GM23338 (cell line): Measurements from ENCODE around the gene MTHFD1L. TPM values are rescaled to one million over a fixed set of nuclear protein-coding genes. Genes with fewer than 3 reads are reported as not detected.
A peak's percentile ranks its signal among the peaks of the same experiment; 100 is the strongest.

Experiments
- ATAC-seq: fragments of 200-7000 bp; cut with Tn5 transposase; 3 replicates; pipeline ENCODE4 v1.9.1; 2020
- DNase-seq: peaks from one replicate; pipeline ENCODE4 v3.0.0-alpha.2; 2015; ENCODE audit warnings: low spot score
- H2AFZ ChIP-seq: fragments of 200-600 bp; sonication (generic); 2 replicates; pipeline ENCODE4 v1.8.0; 2016; ENCODE audit warnings: antibody characterized with exemption, mild to moderate bottlenecking, moderate library complexity
- H3F3A ChIP-seq: fragments of 200-600 bp; sonication (generic); replicated peaks from 2 replicates; pipeline ENCODE4 v1.8.0; 2017; ENCODE audit warnings: antibody characterized with exemption, mixed run types, low read depth
- H3K27ac ChIP-seq: fragments of 200-600 bp; sonication (generic); 2 replicates; pipeline ENCODE4 v1.6.1; 2016; ENCODE audit warnings: low read depth
- H3K27me3 ChIP-seq: fragments of 200-600 bp; sonication (generic); 2 replicates; pipeline ENCODE4 v1.8.0; 2016; ENCODE audit warnings: mild to moderate bottlenecking, mixed run types, moderate library complexity; ENCODE audit not compliant: insufficient read depth
- H3K36me3 ChIP-seq: fragments of 200-600 bp; sonication (generic); 2 replicates; pipeline ENCODE4 v1.8.0; 2016; ENCODE audit warnings: mild to moderate bottlenecking; ENCODE audit not compliant: insufficient read depth
- H3K4me1 ChIP-seq: fragments of 200-600 bp; sonication (generic); 2 replicates; pipeline ENCODE4 v1.8.0; 2016; ENCODE audit warnings: mild to moderate bottlenecking, moderate library complexity; ENCODE audit not compliant: insufficient read depth
- H3K4me2 ChIP-seq: fragments of 200-600 bp; sonication (generic); 2 replicates; pipeline ENCODE4 v1.7.1; 2017; ENCODE audit warnings: mixed run types
- H3K4me3 ChIP-seq: fragments of 200-600 bp; sonication (generic); 2 replicates; pipeline ENCODE4 v1.6.1; 2016; ENCODE audit warnings: mixed run types
- H3K79me2 ChIP-seq: fragments of 200-600 bp; sonication (generic); replicated peaks from 2 replicates; pipeline ENCODE4 v1.8.0; 2017; ENCODE audit warnings: mild to moderate bottlenecking; ENCODE audit not compliant: insufficient read depth
- H3K9me2 ChIP-seq: fragments of 200-600 bp; sonication (generic); 2 replicates; pipeline ENCODE4 v1.8.0; 2017; ENCODE audit not compliant: insufficient read depth
- H4K20me1 ChIP-seq: fragments of 200-600 bp; sonication (generic); replicated peaks from 2 replicates; pipeline ENCODE4 v1.8.0; 2017; ENCODE audit warnings: mild to moderate bottlenecking; ENCODE audit not compliant: insufficient read depth
- H3K27ac Mint-ChIP-seq: 2 replicates; pipeline ENCODE4 v1.8.0; 2020; ENCODE audit warnings: inconsistent platforms, mild to moderate bottlenecking, moderate library complexity, mixed read lengths
- H3K27me3 Mint-ChIP-seq: 3 replicates; pipeline ENCODE4 v1.8.0; 2022; ENCODE audit warnings: low read depth, mild to moderate bottlenecking, moderate library complexity, mixed read lengths, inconsistent platforms; ENCODE audit not compliant: insufficient read depth, poor library complexity
- H3K36me3 Mint-ChIP-seq: 3 replicates; pipeline ENCODE4 v1.8.0; 2021; ENCODE audit warnings: low read depth, mild to moderate bottlenecking, inconsistent platforms, moderate library complexity, mixed read lengths
- H3K4me1 Mint-ChIP-seq: 3 replicates; pipeline ENCODE4 v1.8.0; 2020; ENCODE audit warnings: mild to moderate bottlenecking, inconsistent platforms, mixed read lengths
- H3K4me3 Mint-ChIP-seq: 3 replicates; pipeline ENCODE4 v1.8.0; 2021; ENCODE audit warnings: moderate library complexity, mild to moderate bottlenecking, inconsistent platforms, mixed read lengths
- H3K9me3 Mint-ChIP-seq: 3 replicates; pipeline ENCODE4 v1.8.0; 2020; ENCODE audit warnings: moderate library complexity, mild to moderate bottlenecking, inconsistent platforms, mixed read lengths
- EZH2 ChIP-seq: fragments of 200-600 bp; sonication (generic); IDR thresholded peaks from one replicate; pipeline ENCODE4 v1.8.0; 2017; ENCODE audit warnings: antibody characterized with exemption, mild to moderate bottlenecking, low read depth; ENCODE audit not compliant: unreplicated experiment
- JUNB ChIP-seq: IDR thresholded peaks from one replicate; pipeline ENCODE4 v1.6.1; 2016; ENCODE audit warnings: antibody characterized with exemption; ENCODE audit not compliant: unreplicated experiment
- NANOG ChIP-seq: IDR thresholded peaks from 2 replicates; pipeline ENCODE4 v1.6.1; 2016; ENCODE audit warnings: antibody characterized with exemption, borderline replicate concordance
- POLR2AphosphoS5 ChIP-seq: IDR thresholded peaks from 2 replicates; pipeline ENCODE4 v1.6.1; 2016; ENCODE audit warnings: antibody characterized with exemption, low read depth
- ZNF114 ChIP-seq: fragments of 250-450 bp; sonication (Bioruptor Pico); IDR thresholded peaks from 2 replicates; pipeline ENCODE4 v1.5.0; 2020; ENCODE audit warnings: mild to moderate bottlenecking, moderate library complexity
- ZNF331 ChIP-seq: fragments of 250-450 bp; sonication (Bioruptor Pico); IDR thresholded peaks from 2 replicates; pipeline ENCODE4 v1.5.0; 2020; ENCODE audit warnings: low read depth, mild to moderate bottlenecking, moderate library complexity
- polyA plus RNA-seq: library from polyadenylated mRNA; unstranded; fragments of >200 nt; fragmentation: Nextera tagmentation; extraction: Ambion mirVana; gene quantifications from 2 replicates; pipeline ENCODE4 v1.2.1, GENCODE V29; 2016
- total RNA-seq: library from RNA; depleted of rRNA; stranded (reverse); fragments of >200 nt; shearing (Covaris generic); gene quantifications from 2 replicates; pipeline ENCODE4 v1.2.3, GENCODE V29; 2014
- TF ChIP-seq, protein P1 (sequence below), 2 experiments: fragments of 200-600 bp in 1 of 2; sonication (generic) in 1 of 2; conservative IDR thresholded peaks; 2 replicates each; pipeline versions ENCODE4 v1.5.1 to v1.6.1; 2016 to 2017; ENCODE audit warnings: antibody characterized with exemption in 2 of 2, low read depth in 2 of 2, mild to moderate bottlenecking in 2 of 2, moderate library complexity in 1 of 2
- TF ChIP-seq, protein P2 (sequence below): IDR thresholded peaks from one replicate; pipeline ENCODE4 v1.6.1; 2018; ENCODE audit warnings: antibody characterized with exemption; ENCODE audit not compliant: unreplicated experiment
- TF ChIP-seq, protein P3 (sequence below): IDR thresholded peaks from 2 replicates; pipeline ENCODE4 v1.6.1; 2016; ENCODE audit warnings: antibody characterized with exemption
- TF ChIP-seq, protein P4 (sequence below): fragments of 250-450 bp; sonication (Bioruptor Pico); IDR thresholded peaks from 2 replicates; pipeline ENCODE4 v1.5.0; 2020; ENCODE audit warnings: mild to moderate bottlenecking, moderate library complexity

The MTHFD1L gene
- total and polyA plus RNA-seq, 2 experiments from 2014 or later, result 53.2 to 66.8 TPM

DNA sequence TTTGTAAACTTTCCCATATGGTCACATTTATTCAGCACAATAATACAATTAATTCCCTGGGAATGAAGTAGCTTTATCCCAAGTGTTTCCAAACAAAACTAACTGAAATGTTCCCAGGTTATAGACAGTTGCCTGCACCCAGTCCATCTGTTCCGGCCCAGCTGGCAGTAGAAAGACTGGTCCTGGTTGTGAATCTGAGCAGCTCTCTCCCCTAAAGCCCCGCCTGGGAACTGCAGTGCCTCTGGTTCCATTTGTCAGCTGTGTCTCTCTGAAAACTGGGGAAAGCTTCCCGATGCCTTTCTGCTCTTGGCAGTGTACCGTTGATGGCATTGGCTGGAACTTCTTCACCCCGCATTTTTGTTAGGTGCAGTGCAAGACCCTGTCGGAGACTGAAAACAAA lies 8.7 kb downstream of the MTHFD1L start:
- Histone ChIP-seq H3F3A (peaks cover 7% of the 10 kb centered on the region), H3K4me2 (no peak overlapping the region), H3K27me3 (no peaks in the 10 kb centered on the region), H4K20me1 (peaks cover 28% of the 10 kb centered on the region), H3K4me1 (peaks cover 23% of the 10 kb centered on the region), H2AFZ (no peak overlapping the region), H3K79me2 (peaks cover 91% of the 10 kb centered on the region), H3K9me2 (no peaks in the 10 kb centered on the region), H3K36me3 (peaks cover 4% of the 10 kb centered on the region; the same call in 1 of the 2 replicates), H3K27ac (peak overlapping the region; percentile 45; the same call in 1 of the 2 replicates), H3K4me3 (no peak overlapping the region)
- DNase-seq (peak; percentile 45), ATAC-seq (peak; percentile 30)
- H3K4me1 Mint-ChIP-seq, result peaks cover 43% of the 10 kb centered on the region
- H3K4me3 Mint-ChIP-seq, result no peak overlapping the region
- H3K27ac Mint-ChIP-seq, result no peak overlapping the region
- H3K27me3 Mint-ChIP-seq, result peaks cover 10% of the 10 kb centered on the region
- peaks cover 45% of the 10 kb centered on the region for H3K36me3 Mint-ChIP-seq
- TF ChIP-seq ZNF114 (CRISPR knock-in tag), result no peak
- TF ChIP-seq, protein P1, sequence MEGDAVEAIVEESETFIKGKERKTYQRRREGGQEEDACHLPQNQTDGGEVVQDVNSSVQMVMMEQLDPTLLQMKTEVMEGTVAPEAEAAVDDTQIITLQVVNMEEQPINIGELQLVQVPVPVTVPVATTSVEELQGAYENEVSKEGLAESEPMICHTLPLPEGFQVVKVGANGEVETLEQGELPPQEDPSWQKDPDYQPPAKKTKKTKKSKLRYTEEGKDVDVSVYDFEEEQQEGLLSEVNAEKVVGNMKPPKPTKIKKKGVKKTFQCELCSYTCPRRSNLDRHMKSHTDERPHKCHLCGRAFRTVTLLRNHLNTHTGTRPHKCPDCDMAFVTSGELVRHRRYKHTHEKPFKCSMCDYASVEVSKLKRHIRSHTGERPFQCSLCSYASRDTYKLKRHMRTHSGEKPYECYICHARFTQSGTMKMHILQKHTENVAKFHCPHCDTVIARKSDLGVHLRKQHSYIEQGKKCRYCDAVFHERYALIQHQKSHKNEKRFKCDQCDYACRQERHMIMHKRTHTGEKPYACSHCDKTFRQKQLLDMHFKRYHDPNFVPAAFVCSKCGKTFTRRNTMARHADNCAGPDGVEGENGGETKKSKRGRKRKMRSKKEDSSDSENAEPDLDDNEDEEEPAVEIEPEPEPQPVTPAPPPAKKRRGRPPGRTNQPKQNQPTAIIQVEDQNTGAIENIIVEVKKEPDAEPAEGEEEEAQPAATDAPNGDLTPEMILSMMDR (conservative IDR thresholded peaks at IDR 0.05; ENCODE audit: low read depth in 2 of 2), result no peak
- TF ChIP-seq, protein P2, sequence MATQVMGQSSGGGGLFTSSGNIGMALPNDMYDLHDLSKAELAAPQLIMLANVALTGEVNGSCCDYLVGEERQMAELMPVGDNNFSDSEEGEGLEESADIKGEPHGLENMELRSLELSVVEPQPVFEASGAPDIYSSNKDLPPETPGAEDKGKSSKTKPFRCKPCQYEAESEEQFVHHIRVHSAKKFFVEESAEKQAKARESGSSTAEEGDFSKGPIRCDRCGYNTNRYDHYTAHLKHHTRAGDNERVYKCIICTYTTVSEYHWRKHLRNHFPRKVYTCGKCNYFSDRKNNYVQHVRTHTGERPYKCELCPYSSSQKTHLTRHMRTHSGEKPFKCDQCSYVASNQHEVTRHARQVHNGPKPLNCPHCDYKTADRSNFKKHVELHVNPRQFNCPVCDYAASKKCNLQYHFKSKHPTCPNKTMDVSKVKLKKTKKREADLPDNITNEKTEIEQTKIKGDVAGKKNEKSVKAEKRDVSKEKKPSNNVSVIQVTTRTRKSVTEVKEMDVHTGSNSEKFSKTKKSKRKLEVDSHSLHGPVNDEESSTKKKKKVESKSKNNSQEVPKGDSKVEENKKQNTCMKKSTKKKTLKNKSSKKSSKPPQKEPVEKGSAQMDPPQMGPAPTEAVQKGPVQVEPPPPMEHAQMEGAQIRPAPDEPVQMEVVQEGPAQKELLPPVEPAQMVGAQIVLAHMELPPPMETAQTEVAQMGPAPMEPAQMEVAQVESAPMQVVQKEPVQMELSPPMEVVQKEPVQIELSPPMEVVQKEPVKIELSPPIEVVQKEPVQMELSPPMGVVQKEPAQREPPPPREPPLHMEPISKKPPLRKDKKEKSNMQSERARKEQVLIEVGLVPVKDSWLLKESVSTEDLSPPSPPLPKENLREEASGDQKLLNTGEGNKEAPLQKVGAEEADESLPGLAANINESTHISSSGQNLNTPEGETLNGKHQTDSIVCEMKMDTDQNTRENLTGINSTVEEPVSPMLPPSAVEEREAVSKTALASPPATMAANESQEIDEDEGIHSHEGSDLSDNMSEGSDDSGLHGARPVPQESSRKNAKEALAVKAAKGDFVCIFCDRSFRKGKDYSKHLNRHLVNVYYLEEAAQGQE, result no peak
- TF ChIP-seq JUNB, result no peak
- TF ChIP-seq, protein P3, sequence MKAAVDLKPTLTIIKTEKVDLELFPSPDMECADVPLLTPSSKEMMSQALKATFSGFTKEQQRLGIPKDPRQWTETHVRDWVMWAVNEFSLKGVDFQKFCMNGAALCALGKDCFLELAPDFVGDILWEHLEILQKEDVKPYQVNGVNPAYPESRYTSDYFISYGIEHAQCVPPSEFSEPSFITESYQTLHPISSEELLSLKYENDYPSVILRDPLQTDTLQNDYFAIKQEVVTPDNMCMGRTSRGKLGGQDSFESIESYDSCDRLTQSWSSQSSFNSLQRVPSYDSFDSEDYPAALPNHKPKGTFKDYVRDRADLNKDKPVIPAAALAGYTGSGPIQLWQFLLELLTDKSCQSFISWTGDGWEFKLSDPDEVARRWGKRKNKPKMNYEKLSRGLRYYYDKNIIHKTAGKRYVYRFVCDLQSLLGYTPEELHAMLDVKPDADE, result no peak
- no peak for TF ChIP-seq EZH2
- no peak for TF ChIP-seq ZNF331 (CRISPR knock-in tag)
- TF ChIP-seq NANOG, result no peak
- no peak for TF ChIP-seq POLR2AphosphoS5
- TF ChIP-seq, protein P4, sequence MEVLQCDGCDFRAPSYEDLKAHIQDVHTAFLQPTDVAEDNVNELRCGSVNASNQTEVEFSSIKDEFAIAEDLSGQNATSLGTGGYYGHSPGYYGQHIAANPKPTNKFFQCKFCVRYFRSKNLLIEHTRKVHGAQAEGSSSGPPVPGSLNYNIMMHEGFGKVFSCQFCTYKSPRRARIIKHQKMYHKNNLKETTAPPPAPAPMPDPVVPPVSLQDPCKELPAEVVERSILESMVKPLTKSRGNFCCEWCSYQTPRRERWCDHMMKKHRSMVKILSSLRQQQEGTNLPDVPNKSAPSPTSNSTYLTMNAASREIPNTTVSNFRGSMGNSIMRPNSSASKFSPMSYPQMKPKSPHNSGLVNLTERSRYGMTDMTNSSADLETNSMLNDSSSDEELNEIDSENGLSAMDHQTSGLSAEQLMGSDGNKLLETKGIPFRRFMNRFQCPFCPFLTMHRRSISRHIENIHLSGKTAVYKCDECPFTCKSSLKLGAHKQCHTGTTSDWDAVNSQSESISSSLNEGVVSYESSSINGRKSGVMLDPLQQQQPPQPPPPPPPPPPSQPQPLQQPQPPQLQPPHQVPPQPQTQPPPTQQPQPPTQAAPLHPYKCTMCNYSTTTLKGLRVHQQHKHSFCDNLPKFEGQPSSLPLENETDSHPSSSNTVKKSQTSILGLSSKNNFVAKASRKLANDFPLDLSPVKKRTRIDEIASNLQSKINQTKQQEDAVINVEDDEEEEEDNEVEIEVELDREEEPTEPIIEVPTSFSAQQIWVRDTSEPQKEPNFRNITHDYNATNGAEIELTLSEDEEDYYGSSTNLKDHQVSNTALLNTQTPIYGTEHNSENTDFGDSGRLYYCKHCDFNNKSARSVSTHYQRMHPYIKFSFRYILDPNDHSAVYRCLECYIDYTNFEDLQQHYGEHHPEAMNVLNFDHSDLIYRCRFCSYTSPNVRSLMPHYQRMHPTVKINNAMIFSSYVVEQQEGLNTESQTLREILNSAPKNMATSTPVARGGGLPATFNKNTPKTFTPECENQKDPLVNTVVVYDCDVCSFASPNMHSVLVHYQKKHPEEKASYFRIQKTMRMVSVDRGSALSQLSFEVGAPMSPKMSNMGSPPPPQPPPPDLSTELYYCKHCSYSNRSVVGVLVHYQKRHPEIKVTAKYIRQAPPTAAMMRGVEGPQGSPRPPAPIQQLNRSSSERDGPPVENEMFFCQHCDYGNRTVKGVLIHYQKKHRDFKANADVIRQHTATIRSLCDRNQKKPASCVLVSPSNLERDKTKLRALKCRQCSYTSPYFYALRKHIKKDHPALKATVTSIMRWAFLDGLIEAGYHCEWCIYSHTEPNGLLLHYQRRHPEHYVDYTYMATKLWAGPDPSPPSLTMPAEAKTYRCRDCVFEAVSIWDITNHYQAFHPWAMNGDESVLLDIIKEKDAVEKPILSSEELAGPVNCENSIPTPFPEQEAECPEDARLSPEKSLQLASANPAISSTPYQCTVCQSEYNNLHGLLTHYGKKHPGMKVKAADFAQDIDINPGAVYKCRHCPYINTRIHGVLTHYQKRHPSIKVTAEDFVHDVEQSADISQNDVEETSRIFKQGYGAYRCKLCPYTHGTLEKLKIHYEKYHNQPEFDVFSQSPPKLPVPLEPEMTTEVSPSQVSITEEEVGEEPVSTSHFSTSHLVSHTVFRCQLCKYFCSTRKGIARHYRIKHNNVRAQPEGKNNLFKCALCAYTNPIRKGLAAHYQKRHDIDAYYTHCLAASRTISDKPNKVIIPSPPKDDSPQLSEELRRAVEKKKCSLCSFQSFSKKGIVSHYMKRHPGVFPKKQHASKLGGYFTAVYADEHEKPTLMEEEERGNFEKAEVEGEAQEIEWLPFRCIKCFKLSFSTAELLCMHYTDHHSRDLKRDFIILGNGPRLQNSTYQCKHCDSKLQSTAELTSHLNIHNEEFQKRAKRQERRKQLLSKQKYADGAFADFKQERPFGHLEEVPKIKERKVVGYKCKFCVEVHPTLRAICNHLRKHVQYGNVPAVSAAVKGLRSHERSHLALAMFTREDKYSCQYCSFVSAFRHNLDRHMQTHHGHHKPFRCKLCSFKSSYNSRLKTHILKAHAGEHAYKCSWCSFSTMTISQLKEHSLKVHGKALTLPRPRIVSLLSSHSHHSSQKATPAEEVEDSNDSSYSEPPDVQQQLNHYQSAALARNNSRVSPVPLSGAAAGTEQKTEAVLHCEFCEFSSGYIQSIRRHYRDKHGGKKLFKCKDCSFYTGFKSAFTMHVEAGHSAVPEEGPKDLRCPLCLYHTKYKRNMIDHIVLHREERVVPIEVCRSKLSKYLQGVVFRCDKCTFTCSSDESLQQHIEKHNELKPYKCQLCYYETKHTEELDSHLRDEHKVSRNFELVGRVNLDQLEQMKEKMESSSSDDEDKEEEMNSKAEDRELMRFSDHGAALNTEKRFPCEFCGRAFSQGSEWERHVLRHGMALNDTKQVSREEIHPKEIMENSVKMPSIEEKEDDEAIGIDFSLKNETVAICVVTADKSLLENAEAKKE, result no peak
- H3K9me3 Mint-ChIP-seq, result no peaks in the 10 kb centered on the region
